Left ventricle myocardium inferior (tissue), 1 donor: ENCODE data around the gene NUP210L. TPM values are rescaled to one million over a fixed set of nuclear protein-coding genes. Genes with fewer than 3 reads are reported as not detected.

Source experiments
- DNase-seq: peaks from one replicate; pipeline ENCODE4 v3.0.0-alpha.2; 2020
- H3K27ac ChIP-seq: fragments of 200-600 bp; replicated peaks from 2 replicates; pipeline ENCODE4 v1.8.0; 2021
- H3K27me3 ChIP-seq: fragments of 200-600 bp; 2 replicates; pipeline ENCODE4 v1.8.0; 2021; ENCODE audit warnings: low read depth
- H3K36me3 ChIP-seq: fragments of 200-600 bp; 2 replicates; pipeline ENCODE4 v1.8.0; 2021
- H3K4me1 ChIP-seq: fragments of 200-600 bp; 2 replicates; pipeline ENCODE4 v1.8.0; 2021
- H3K4me3 ChIP-seq: fragments of 200-600 bp; 2 replicates; pipeline ENCODE4 v1.8.0; 2021; ENCODE audit warnings: mild to moderate bottlenecking, moderate library complexity
- H3K9me3 ChIP-seq: fragments of 200-600 bp; replicated peaks from 2 replicates; pipeline ENCODE4 v1.8.0; 2021
- CTCF ChIP-seq: fragments of 200-600 bp; IDR thresholded peaks from 2 replicates; pipeline ENCODE4 v1.8.0; 2021; ENCODE audit warnings: antibody characterized with exemption, mild to moderate bottlenecking, borderline replicate concordance
- intact Hi-C: fragments of 100-400 bp; cut with micrococcal nuclease; formaldehyde crosslinking; loops from one replicate; pipeline ENCODE4 v1.11.0; 2022
- total RNA-seq: library from RNA; stranded (reverse); fragmentation: NEBNext Ultra II Directional; extraction: Animal tissue kit (Norgen Biotek cat#: 25700); gene quantifications from one replicate; pipeline ENCODE4 v1.2.1, GENCODE V29; 2021
- donor health status: DM: no; HTN: yes; CAD: no; lungs with severe emphysema.

The NUP210L gene
- total RNA-seq, 1 donor from 2014 or later, result 0.30 TPM

DNA sequence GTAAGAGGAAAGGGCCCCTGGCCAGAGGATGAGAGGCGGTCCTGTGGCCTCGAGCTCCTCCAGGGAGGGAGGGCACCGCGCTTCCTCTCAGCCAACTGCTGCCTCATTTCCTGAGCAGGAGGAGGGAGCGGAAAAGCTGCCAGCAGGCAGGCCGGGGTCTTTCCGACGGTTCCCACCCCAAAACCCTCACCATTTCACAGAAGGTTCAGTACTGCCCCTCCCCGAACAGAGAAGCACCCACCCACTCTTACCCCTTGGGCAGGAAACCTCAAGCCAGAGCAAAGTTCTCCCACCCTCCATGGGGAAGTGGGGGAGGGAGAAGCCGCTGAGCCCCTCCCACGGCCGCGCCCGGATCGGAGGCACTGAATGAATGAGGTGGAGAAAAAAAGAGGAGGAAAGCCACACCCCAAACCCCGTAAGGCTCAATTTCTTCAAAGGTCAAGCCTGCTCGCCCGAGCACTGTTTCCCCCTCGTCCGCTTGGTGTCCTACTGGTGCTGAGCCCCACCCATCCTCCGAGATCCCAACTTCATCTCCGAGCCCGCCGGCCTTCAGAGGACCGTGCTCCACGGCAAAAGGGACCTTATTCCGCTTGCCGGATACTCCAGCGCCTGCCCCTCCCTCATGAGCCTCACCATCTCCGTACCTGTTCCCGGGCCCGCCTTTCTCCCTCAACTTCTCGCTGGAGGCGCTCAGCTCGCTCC lies 27.6 kb upstream of the NUP210L start:
- Histone ChIP-seq H3K27ac (peak overlapping the region; percentile 92), H3K4me3 (peak overlapping the region; percentile 96), H3K27me3 (no peaks in the 10 kb centered on the region), H3K36me3 (no peaks in the 10 kb centered on the region), H3K4me1 (peaks cover 61% of the 10 kb centered on the region), H3K9me3 (no peaks in the 10 kb centered on the region)
- DNase-seq, result peak; percentile 65
- intact Hi-C loops, result no loop called here
- no peak for TF ChIP-seq CTCF

DNA sequence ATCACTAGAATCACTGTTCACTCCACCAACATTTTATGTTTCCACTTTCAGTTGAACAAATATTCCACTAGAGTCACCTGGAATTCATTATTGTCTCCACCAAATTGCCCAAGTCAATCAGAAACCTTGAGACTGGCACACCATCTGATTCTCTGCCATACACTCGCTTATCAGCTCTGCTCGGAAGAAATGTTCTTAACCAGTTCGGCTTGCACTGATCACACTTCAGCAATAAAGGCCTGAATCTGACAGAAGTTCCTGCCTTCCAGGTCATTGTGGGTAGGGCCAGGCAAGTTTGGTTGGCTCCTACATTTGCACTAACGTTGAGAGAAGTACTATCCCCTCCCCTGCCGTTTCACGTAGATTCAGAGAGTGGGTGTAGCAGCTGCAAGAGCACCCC lies 27.1 kb upstream of the NUP210L start:
- Histone ChIP-seq H3K4me3 (peak overlapping the region; percentile 96), H3K4me1 (peaks cover 67% of the 10 kb centered on the region), H3K27ac (peak overlapping the region; percentile 92), H3K9me3 (no peaks in the 10 kb centered on the region), H3K36me3 (no peaks in the 10 kb centered on the region), H3K27me3 (no peaks in the 10 kb centered on the region)
- DNase-seq, result no peak
- no peak for TF ChIP-seq CTCF
- intact Hi-C loops, result no loop called here

- Histone ChIP-seq H3K4me1 (peaks cover 85% of the 10 kb centered on the region), H3K27me3 (no peaks in the 10 kb centered on the region), H3K27ac (peak overlapping the region; percentile 64), H3K9me3 (no peaks in the 10 kb centered on the region), H3K4me3 (peak overlapping the region; percentile 96), H3K36me3 (peaks cover 10% of the 10 kb centered on the region)
- no peak for TF ChIP-seq CTCF
- DNase-seq, result no peak
- intact Hi-C loops, result no loop called here
Measured at GRCh38 chr1:154179946-154180687, 25.2 kb upstream of the NUP210L start.

- H3K4me1 ChIP-seq, result peaks cover 85% of the 10 kb centered on the region
- peak overlapping the region; percentile 64 for H3K27ac ChIP-seq
- H3K9me3 ChIP-seq, result no peaks in the 10 kb centered on the region
- no peak for DNase-seq
- H3K4me3 ChIP-seq, result peak overlapping the region; percentile 12
- intact Hi-C loops, result no loop called here
- no peak for TF ChIP-seq CTCF
- peaks cover 18% of the 10 kb centered on the region for H3K36me3 ChIP-seq
- no peaks in the 10 kb centered on the region for H3K27me3 ChIP-seq
Measured at GRCh38 chr1:154178911-154179811, 24.3 kb upstream of the NUP210L start.

DNA sequence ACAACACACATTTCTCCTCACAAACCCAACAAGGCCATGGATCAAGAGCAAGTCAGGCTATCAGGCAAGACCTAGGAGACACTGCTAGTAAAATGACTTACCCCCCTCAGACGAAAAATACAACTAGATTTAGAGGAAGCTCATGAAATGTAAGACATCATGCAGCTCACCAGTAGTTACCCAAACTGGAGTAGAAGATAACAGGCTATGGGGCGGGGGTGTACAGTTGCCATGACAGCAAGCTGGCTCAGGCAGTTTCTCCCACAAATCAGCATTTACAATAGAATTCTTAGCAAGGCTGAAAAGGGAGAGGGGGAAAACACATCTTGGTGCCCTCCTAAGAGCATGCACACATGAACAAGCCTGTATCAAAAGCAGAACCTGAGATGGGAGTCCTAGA lies 23.1 kb upstream of the NUP210L start:
- TF ChIP-seq CTCF, result no peak
- no peaks in the 10 kb centered on the region for H3K9me3 ChIP-seq
- no peaks in the 10 kb centered on the region for H3K27me3 ChIP-seq
- no peak overlapping the region for H3K4me3 ChIP-seq
- H3K27ac ChIP-seq, result peak overlapping the region; percentile 64
- DNase-seq, result no peak
- intact Hi-C loops, result no loop called here
- peaks cover 78% of the 10 kb centered on the region for H3K4me1 ChIP-seq
- H3K36me3 ChIP-seq, result peaks cover 29% of the 10 kb centered on the region
